Measurements from ENCODE around the gene HIPK4.
"Not testable (repeated sequence)": the region's sequence is repeated elsewhere in the genome, so short reads cannot be mapped to it uniquely, and the experiment has no call there.

Gene HIPK4

DNA sequence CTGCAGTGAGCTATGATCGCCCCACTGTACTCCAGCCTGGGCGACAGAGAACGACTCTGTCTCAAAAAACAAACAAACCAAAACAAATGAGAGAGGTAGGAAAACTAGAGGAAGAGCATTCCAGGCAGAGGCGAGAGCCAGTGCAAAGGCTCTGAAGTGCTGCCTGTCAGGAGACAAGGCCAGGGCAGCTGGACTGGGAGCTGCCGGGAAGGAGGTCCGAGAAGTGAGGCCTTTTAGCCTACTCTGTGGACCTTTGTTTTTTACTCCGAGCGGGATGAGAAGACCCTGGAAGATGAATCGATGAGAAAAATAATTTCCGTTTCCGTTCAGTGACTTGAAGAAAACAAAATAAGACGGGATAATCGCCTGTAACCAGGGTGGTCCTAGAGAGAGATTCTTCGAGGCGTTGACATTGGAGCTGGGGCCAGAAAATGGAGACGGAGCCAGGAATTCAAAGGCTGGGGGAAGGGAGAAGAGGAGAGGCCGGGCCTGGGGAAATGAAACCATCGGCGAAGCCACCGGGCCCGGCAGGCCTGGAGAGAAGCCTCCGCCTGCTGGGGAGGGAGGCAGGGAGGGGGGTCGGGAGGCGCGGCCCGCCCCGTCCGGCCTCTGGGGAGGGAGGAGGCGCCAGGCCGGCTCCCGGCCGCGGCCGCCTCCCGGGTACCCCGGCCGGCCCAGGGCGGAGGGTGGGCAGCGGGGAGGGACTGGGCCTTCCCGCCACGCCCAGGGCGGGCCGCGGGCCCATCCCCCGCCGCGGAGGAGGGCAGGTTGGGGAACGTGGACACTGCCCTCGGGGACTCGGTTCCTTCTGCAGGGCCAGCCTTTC lies 43.6 kb upstream of the HIPK4 start (continued):
- TF ChIP-seq, protein P1, sequence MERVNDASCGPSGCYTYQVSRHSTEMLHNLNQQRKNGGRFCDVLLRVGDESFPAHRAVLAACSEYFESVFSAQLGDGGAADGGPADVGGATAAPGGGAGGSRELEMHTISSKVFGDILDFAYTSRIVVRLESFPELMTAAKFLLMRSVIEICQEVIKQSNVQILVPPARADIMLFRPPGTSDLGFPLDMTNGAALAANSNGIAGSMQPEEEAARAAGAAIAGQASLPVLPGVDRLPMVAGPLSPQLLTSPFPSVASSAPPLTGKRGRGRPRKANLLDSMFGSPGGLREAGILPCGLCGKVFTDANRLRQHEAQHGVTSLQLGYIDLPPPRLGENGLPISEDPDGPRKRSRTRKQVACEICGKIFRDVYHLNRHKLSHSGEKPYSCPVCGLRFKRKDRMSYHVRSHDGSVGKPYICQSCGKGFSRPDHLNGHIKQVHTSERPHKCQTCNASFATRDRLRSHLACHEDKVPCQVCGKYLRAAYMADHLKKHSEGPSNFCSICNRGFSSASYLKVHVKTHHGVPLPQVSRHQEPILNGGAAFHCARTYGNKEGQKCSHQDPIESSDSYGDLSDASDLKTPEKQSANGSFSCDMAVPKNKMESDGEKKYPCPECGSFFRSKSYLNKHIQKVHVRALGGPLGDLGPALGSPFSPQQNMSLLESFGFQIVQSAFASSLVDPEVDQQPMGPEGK (CRISPR knock-in tag; IDR thresholded peaks at IDR 0.05; ENCODE audit: borderline replicate concordance) = no peak
- TF ChIP-seq, protein P2, sequence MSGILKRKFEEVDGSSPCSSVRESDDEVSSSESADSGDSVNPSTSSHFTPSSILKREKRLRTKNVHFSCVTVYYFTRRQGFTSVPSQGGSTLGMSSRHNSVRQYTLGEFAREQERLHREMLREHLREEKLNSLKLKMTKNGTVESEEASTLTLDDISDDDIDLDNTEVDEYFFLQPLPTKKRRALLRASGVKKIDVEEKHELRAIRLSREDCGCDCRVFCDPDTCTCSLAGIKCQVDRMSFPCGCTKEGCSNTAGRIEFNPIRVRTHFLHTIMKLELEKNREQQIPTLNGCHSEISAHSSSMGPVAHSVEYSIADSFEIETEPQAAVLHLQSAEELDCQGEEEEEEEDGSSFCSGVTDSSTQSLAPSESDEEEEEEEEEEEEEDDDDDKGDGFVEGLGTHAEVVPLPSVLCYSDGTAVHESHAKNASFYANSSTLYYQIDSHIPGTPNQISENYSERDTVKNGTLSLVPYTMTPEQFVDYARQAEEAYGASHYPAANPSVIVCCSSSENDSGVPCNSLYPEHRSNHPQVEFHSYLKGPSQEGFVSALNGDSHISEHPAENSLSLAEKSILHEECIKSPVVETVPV (CRISPR knock-in tag; IDR thresholded peaks at IDR 0.05) = no peak
- TF ChIP-seq ZFP3 (CRISPR knock-in tag; IDR thresholded peaks at IDR 0.05) (no peak), ISL1 (CRISPR knock-in tag; IDR thresholded peaks at IDR 0.05) (no peak), CSDC2 (CRISPR knock-in tag; IDR thresholded peaks at IDR 0.05) (no peak)

DNA sequence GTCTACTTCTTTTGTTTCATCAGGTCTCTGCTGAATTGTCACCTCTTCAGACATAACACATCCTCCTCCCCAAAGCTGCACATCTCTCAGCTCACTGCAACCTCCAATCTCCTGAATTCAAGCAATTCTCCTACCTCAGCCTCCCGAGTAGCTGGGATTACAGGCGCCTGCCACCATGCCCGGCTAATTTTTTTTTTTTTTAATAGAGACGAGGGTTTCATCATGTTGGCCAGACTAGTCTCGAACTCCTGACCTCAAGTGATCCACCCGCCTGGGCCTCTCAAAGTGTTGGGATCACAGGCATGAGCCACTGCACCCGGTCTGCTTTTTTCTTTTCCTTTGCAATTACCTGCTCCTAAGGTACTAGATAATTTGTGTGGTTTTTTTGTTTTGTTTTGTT lies 42.8 kb upstream of the HIPK4 start:
- peak; percentile 70; the same call in 1 of the 2 replicates for TF ChIP-seq ZFP3 (CRISPR knock-in tag; IDR thresholded peaks at IDR 0.05)
- not testable (repeated sequence) for ATAC-seq

DNA sequence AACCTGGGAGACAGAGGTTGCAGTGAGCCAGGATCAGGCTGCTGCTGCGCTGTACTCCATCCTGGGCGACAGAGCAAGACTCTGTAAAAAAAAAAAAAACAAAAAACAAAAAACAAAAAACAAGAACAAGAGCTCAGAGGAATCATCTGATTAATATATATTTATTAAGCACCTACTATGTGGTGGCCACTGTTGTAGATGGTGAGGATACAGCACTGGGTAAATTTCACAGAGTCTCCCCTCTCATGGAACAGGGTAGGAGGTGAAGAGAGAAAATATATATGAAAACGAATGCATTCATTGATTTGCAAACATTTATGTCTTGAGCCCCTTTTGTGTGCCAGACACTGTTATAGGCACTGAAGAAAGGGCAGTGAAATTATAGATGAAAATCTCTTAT lies 41.7 kb upstream of the HIPK4 start:
- TF ChIP-seq ZFP3 (CRISPR knock-in tag; IDR thresholded peaks at IDR 0.05) = no peak
- no peak for ATAC-seq

DNA sequence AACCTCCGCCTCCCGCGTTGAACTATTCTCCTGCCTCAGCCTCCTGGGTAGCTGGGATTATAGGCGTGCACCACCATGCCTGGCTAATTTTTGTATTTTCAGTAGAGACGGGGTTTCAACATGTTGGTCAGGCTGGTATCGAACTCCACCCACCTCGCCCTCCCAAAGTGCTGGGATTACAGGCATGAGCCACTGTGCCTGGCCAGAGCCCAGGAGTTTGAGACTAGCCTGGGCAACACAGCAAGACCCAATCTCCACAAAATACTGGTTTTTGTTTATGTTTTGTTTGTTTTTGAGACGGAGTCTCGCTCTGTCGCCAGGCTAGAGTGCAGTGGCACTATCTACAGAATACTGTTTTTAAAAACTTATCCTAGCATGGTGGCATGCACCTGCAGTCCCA lies 40.3 kb upstream of the HIPK4 start:
- ATAC-seq = not testable (repeated sequence)

DNA sequence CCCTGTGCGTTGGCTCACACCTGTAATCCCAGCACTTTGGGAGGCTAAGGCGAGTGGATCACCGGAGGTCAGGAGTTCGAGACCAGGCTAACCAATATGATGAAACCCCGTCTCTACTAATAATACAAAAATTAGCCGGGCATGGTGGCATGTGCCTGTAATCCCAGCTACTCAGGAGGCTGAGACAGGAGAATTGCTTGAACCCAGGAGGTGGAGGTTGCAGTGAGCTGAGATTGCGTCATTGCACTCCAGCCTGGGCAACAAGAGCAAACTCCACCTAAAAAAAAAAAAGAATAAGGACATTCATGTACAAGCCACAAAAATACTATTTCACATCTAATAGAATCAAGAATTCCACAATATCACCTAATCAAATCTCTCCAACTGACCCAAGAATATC lies 38.2 kb upstream of the HIPK4 start:
- not testable (repeated sequence) for ATAC-seq

DNA sequence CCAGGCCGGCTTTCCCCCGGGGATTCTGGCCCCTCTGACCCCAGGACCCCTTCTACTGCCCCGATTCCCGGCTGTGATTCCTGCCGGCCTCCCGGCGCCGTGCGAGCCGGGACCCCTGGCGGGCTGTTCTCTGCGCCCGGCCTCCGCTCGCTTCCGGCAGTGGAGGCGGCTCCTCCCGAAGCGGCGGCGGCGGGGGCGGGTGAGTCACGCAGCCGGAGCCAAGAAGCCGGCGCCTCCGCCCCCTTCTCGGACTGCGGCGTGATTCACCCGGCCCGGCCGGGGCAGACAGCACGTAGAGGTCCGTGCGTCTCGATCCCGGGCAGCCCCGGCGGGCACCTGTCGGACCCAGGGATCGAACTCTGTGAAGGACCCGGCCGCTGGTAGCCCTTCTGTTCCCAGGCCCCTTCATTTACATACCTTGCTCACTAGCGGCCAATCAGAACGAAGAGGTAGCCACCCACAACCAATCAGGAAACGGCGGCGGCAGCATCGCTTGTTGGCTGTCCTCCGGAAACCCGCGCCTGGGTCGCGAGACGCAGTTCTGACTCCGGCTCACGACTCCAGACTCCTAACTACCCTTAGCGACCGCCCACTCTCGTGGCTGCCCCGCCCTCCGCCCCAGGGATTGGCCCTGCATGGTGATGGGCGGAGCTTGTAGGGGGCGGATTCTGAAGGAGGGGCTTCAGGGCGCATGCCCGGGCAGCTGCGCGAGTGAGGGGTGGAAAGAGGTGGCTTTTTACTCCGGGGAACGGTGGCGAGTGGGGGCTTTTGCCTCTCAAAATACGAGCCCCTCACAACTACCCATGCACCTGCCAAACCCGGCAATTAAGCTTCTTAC lies 35.7 kb upstream of the HIPK4 start, which contains the start of gene SERTAD1:
Gene SERTAD1, minus strand, starts transcription at position 543 of the 838 bp plus-strand sequence. CDS start 2,446 bp downstream, outside the sequence.
- ATAC-seq = peak; percentile 86
- TF ChIP-seq, protein P2 (CRISPR knock-in tag; IDR thresholded peaks at IDR 0.05) = no peak
- no peak for TF ChIP-seq ARNTL (CRISPR knock-in tag; IDR thresholded peaks at IDR 0.05; ENCODE audit: borderline replicate concordance, low read depth)
- TF ChIP-seq TCF4 (CRISPR knock-in tag; IDR thresholded peaks at IDR 0.05; ENCODE audit: borderline replicate concordance) = no peak
- no peak for TF ChIP-seq ESRRG (CRISPR knock-in tag; IDR thresholded peaks at IDR 0.05)
- no peak for TF ChIP-seq RARB (CRISPR knock-in tag; IDR thresholded peaks at IDR 0.05)
- TF ChIP-seq ZC3H10 (CRISPR knock-in tag; IDR thresholded peaks at IDR 0.05) = no peak

DNA sequence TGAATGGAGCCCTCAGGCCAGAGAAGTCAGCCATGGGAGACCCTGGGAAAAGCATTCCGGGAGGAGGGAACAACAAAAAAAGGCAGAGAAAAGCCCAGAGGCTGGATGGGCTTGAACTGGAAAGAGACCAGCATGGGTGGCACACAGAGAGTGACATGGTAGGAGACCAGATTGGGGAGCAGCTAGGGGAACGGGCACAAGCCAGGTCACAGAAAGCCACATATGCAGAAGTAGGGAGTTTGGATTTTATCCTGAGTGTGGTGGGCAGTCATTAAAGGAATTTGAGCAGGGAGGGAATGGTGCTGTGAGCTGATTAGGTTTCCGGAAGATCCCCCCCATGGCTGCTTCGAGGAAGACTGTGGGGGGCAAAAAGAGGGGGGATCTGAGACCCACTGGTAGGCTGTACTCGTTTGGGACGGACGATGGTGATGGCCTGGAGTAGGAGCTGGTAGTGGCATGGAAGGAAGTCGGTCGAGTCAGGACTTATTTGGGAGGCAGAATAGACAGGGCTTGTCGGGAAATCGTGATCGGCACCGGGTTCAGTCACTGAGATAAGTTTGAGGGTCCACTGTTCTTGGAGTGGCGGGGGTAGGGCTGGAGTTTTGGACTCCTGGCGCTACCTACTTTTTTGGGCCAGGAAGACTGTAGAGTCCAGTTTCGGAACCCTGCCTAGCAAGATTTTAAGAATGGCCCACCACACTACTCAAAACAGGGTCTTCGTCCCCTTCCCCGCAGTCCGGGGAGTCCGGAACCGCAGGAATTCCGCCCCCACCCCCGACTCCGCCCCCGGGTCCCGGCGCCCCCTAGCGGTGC lies 34.9 kb upstream of the HIPK4 start:
- TF ChIP-seq, protein P3, sequence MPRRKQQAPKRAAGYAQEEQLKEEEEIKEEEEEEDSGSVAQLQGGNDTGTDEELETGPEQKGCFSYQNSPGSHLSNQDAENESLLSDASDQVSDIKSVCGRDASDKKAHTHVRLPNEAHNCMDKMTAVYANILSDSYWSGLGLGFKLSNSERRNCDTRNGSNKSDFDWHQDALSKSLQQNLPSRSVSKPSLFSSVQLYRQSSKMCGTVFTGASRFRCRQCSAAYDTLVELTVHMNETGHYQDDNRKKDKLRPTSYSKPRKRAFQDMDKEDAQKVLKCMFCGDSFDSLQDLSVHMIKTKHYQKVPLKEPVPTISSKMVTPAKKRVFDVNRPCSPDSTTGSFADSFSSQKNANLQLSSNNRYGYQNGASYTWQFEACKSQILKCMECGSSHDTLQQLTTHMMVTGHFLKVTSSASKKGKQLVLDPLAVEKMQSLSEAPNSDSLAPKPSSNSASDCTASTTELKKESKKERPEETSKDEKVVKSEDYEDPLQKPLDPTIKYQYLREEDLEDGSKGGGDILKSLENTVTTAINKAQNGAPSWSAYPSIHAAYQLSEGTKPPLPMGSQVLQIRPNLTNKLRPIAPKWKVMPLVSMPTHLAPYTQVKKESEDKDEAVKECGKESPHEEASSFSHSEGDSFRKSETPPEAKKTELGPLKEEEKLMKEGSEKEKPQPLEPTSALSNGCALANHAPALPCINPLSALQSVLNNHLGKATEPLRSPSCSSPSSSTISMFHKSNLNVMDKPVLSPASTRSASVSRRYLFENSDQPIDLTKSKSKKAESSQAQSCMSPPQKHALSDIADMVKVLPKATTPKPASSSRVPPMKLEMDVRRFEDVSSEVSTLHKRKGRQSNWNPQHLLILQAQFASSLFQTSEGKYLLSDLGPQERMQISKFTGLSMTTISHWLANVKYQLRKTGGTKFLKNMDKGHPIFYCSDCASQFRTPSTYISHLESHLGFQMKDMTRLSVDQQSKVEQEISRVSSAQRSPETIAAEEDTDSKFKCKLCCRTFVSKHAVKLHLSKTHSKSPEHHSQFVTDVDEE (CRISPR knock-in tag; IDR thresholded peaks at IDR 0.05) = no peak
- TF ChIP-seq GLIS3 (CRISPR knock-in tag; IDR thresholded peaks at IDR 0.05) (no peak), OSR1 (CRISPR knock-in tag; IDR thresholded peaks at IDR 0.05) (no peak), PPARA (CRISPR knock-in tag; IDR thresholded peaks at IDR 0.05; ENCODE audit: borderline replicate concordance) (no peak), ARNTL (CRISPR knock-in tag; IDR thresholded peaks at IDR 0.05; ENCODE audit: borderline replicate concordance, low read depth) (no peak)
- ATAC-seq = no peak
